Measurements from ENCODE around the gene STAT1.

GRCh38 chr2:191025135-191025534 lies 11.2 kb upstream of the STAT1 start:
- TF ChIP-seq POLR2A (IDR thresholded peaks at IDR 0.05; ENCODE audit: low read depth, low read length) (no peak), TAF1 (IDR thresholded peaks at IDR 0.05; ENCODE audit: borderline replicate concordance, low read depth, low read length) (no peak)

Measured in GM12892 (cell line).